GM18861 (cell line): Measurements from ENCODE around the gene CNBP.

Source experiments
- ATAC-seq: cut with Tn5 transposase; IDR thresholded peaks from one replicate; pipeline ENCODE4 v1.9.1; 2021; ENCODE audit not compliant: unreplicated experiment

Gene CNBP

GRCh38 chr3:129132097-129132866 is 51.4 kb downstream of the CNBP start:
- ATAC-seq = no peak

- ATAC-seq = no peak
Measured at GRCh38 chr3:129131465-129132088, 52.1 kb downstream of the CNBP start.

DNA sequence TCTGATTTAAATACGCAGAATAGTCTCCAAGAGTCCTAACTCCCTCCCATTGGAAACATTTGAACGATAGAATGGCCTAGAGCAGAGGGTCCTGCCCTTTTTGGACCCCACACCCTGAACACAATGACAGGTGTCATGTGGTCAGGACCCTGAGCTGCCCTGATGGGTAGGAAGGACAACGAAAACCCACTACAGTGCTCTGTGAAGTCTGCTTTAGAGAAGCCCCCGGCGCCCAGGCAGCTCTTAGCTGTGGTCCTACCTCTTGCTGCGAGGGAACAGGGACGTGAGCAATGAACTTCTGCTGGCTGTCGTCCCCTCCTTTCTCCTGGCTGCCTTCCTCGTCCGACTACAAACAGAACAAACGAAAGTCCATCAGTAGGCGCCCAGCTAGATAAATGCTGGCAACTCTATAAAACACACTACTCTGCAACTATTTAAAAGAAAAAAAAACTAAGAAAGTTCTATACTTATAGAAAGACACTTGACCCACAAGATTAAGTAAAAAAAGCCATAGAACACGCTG is 53.3 kb downstream of the CNBP start:
- no peak for ATAC-seq

DNA sequence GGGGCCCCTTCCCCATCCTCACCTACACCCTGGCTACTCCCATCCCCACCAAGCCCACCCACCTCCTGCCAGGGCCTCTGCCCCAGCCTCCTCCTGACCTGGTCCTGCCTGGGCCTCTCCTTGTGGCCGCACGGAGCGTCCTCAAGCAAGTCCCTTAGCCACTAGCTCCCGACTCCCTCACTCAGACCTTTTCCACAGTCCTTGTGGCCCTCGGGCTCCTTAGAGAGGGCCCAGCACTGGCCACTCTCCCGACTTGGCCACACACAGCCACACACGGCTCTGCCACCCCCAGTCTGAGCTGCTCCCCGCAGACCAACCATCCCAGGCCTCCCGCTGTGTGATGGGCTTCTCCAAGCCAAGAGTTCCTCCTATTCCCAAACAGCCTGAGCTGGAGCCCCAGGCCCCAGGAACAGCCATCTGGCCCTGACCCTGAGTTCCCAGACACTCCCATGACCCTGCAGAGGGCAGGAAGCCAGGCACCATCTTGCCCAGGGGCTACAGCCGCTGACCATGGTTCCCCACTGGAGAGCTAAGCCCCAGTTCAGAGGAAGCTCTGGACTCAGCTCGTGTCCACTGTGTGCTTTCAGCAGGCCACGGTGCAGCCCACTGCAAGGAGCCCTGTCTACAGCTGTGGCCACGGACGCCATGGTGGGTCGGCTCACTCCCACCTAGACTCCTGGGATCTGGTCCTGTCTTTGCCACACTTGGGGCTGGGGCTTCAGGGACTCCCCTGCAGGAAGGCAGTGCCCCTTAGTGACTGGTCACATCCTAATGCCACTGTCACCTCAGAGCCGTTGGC is 55.1 kb downstream of the CNBP start:
- ATAC-seq = no peak

DNA sequence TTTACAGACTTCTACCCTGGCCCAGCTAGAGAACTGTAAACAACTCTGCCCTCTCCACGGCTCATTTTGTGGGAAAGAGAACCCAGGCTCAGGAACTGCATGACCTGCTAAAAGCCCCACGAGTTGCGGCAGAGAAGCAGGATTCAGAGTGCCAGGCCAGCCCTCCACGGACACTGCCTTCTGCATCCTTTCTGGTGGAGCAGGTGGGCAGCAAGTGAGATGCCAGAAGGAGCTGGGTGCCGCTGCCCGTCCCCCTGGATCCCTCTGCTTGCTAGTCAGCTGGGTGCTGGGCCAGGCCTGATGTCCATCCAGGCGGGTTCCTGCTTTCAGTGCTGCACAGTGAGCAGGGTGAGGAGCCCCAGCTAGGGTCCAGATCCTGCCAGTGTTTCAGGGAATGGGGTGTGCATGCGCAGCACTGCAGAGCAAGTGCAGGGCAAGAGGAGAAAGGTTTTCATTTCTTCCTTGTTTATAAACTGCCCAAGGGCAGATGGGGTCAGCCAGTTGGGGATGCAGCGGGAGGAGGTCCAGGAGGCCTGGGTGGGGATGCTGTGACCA is 56.9 kb downstream of the CNBP start:
- no peak for ATAC-seq

DNA sequence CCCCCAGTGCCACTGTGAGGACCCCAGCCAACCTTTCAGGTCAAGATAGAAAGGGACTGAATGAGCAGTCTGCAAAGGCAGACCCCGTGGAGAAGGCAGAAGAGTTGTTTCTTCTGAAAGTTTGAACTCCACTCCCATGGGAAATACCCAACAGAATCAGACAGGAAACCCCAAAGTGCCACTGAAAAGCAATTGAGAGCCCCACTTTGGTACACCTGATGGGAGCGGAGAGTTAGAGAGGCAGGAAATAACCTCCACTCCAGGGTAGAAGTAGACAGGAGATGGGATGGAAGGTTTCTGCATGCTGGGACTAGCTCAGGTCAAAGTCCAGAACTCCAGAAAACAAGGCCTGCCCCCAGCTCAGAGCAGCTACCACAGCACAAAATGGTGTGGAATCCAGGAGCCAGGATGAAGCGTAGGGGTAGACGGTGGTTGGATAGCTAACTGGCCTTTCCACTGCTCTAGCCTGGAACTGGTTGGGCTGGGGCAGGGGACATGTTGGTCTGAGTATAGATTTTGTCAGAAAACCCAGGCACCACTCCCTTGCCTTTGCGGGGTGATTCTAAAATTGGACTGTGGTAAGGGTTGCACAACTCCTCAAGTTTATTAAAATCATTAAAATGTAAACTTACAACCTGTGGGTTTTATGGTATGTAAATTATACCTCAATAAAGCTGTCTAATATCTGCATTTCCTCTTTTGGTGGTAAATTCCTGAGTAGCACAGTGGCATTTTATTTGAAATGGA is 60.2 kb downstream of the CNBP start:
- no peak for ATAC-seq

GRCh38 chr3:129122412-129123011 is 61.2 kb downstream of the CNBP start:
- ATAC-seq = no peak

GRCh38 chr3:129121792-129122411 is 61.8 kb downstream of the CNBP start, which contains the start of gene RAB43:
TSS of gene RAB43 (minus strand) at chr3:129121804. CDS start at chr3:129121489, 315 bp downstream.
- ATAC-seq = no peak

- ATAC-seq = no peak
Measured at GRCh38 chr3:129121016-129121791, 62.5 kb downstream of the CNBP start.

GRCh38 chr3:129120254-129121004 is 63.3 kb downstream of the CNBP start:
- peak; percentile 65 for ATAC-seq

- ATAC-seq = no peak
Measured at GRCh38 chr3:129119365-129120100, 64.2 kb downstream of the CNBP start.

DNA sequence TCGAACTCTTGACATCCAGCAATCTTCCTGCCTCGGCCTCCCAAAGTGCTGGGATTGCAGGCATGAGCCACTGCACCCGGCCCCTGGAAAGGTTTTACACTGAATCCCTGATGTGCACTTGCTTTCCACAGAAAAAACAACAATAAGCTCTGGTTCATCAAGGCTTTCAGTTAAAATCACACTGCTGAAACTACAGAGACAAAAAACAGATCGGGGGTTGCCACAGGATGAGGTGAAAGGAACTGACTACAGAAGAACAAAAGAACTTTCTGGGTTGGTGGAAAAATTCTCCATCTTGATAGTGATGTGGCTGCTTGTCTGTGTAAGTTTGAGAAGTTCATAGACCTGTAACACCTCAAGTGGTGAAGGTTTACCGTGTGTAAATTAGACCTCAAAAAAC is 65.0 kb downstream of the CNBP start:
- no peak for ATAC-seq
